Hematopoietic multipotent progenitor cell treated with erythropoietin and hydrocortisone succinate and interleukin-3 and kit ligand, for 17 days (in vitro differentiated cells): ENCODE data around the gene MAPK8.

Source experiments
- DNase-seq: peaks from one replicate; pipeline ENCODE4 v3.0.0-alpha.2; 2015; ENCODE audit warnings: low spot score

Gene MAPK8

GRCh38 chr10:48384699-48384982 lies 78.2 kb downstream of the MAPK8 start:
- DNase-seq, result no peak

- DNase-seq, result no peak
Observed at GRCh38 chr10:48389272-48389671, 82.8 kb downstream of the MAPK8 start.

- DNase-seq, result no peak
Observed at GRCh38 chr10:48389846-48390557, 83.5 kb downstream of the MAPK8 start.

GRCh38 chr10:48390558-48390871 lies 84.0 kb downstream of the MAPK8 start:
- DNase-seq, result no peak

GRCh38 chr10:48390933-48391845 lies 84.7 kb downstream of the MAPK8 start:
- no peak for DNase-seq

GRCh38 chr10:48391994-48392393 lies 85.5 kb downstream of the MAPK8 start:
- DNase-seq, result no peak

- no peak for DNase-seq
Observed at GRCh38 chr10:48398261-48398660, 91.8 kb downstream of the MAPK8 start.

- no peak for DNase-seq
Observed at GRCh38 chr10:48399056-48399541, 92.6 kb downstream of the MAPK8 start.

GRCh38 chr10:48399551-48399950 lies 93.1 kb downstream of the MAPK8 start:
- DNase-seq, result no peak

- DNase-seq, result no peak
Observed at GRCh38 chr10:48400129-48400849, 93.8 kb downstream of the MAPK8 start.

- DNase-seq, result no peak
Observed at GRCh38 chr10:48400850-48401220, 94.4 kb downstream of the MAPK8 start.

GRCh38 chr10:48404646-48405045 lies 98.2 kb downstream of the MAPK8 start:
- no peak for DNase-seq

GRCh38 chr10:48406204-48406603 lies 99.7 kb downstream of the MAPK8 start:
- DNase-seq, result no peak

GRCh38 chr10:48406658-48407057 lies 100.2 kb downstream of the MAPK8 start:
- DNase-seq, result no peak

GRCh38 chr10:48410503-48410902 lies 104.0 kb downstream of the MAPK8 start:
- DNase-seq, result no peak

- no peak for DNase-seq
Observed at GRCh38 chr10:48411510-48411909, 105.0 kb downstream of the MAPK8 start.

GRCh38 chr10:48412081-48412480 lies 105.6 kb downstream of the MAPK8 start:
- no peak for DNase-seq

GRCh38 chr10:48412933-48413332 lies 106.5 kb downstream of the MAPK8 start:
- DNase-seq, result no peak

- no peak for DNase-seq
Observed at GRCh38 chr10:48414160-48414559, 107.7 kb downstream of the MAPK8 start.

- no peak for DNase-seq
Observed at GRCh38 chr10:48414778-48415177, 108.3 kb downstream of the MAPK8 start.

GRCh38 chr10:48416584-48417232 lies 110.2 kb downstream of the MAPK8 start:
- DNase-seq, result no peak

- no peak for DNase-seq
Observed at GRCh38 chr10:48417374-48417773, 110.9 kb downstream of the MAPK8 start.
